HG03135 (cell line): Measurements from ENCODE around the gene MYO7B.

ENCODE experiments used
- ATAC-seq: cut with Tn5 transposase; IDR thresholded peaks from one replicate; pipeline ENCODE4 v1.9.1; 2021; ENCODE audit warnings: mild to moderate bottlenecking, moderate library complexity; ENCODE audit not compliant: unreplicated experiment

MYO7B gene

DNA sequence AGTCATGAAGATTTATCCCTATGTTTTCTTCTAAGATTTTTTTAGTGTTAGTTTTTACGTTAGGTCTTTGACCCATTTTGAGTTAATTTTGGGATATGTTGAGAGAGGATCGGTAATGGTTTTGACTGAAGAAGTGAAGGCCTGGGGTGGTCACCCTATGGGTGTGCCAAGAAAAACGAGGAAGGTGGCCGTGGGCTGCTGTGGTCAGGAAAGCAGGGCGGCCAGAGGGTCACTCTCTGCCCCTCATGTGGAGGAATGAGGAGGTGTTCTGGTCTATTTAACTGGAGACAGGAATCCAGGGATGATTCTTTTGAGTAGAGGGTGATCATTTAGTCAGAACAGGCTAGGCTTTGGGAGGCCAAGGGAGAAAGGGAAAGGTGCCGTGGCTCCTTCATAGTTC, 50.7 kb downstream of the MYO7B start:
- ATAC-seq: no peak

DNA sequence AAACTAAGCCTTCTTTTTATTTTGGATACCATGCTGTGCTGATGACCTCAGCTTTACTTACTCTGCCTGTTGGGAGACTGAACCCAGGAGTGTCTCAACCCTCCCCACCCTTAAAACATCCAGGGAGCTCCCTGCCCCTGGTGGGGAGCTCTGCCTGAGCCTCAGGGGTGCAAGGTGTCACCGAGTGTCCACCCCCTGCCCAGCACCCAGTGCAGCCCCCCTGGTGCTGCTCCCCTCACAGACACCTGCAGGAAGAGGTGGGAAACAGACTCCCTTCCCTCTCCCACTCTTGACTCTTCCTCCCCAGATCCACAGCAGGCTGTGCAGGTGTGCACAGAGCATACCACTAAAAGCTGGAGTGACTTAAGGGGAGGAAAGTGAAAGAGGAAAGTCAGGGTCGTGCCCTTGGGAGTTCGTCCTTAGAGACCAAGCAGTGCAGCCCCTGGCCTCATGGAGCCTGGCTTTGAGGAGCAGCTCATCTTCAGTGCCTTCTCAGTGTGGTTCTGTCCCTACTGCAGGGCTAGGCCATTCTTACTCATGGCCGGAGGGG, 51.3 kb downstream of the MYO7B start:
- no peak for ATAC-seq

DNA sequence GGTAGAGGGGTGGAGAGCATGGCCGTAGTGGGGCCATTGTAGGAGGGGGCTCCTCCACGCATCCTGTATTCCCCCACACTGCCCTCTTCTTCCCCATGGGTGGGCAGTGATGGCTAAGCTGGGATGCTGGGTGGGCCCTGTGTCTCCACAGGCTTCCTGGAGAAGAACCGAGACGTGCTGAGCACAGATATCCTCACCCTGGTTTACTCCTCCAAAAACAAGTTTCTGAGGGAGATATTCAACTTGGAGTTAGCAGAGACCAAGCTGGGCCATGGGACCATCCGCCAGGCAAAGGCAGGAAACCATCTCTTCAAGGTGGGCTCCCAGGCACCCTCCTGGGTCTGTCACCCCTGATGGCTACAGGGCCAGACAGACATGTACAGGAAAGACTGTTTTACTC, 52.8 kb downstream of the MYO7B start:
- no peak for ATAC-seq

DNA sequence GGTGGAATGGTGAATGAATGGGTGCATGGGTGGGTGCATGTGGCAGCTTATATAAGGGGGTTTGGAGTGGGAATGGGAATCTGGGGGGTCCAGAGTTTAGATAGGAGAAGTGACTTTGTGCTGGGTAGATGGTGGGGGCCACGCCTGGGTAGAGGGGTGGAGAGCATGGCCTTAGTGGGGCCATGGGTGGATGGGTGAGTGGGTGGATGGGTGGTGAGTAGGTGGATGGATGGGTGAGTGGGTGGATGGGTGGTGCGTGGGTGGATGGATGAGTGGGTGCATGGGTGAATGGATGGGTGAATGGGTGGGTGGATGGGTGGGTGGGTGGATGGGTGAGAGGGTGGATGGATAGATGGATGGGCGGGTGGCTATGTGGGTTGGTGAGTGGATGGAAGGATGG, 53.9 kb downstream of the MYO7B start:
- no peak for ATAC-seq

DNA sequence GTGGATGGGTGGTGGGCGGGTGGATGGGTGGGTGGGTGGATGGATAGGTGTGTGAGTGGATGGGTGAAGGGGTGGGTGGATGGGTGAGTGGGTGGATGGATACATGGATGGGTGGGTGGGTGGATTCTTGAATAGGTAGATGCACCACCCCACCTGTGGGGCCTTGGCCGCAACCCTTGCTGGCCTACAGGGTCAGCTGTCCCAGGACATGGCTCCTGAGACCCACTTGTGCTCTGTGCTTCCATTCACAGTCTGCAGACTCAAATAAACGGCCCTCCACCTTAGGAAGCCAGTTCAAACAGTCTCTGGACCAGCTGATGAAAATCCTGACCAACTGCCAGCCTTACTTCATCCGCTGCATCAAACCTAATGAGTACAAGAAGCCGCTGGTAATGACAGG, 54.4 kb downstream of the MYO7B start:
- no peak for ATAC-seq

DNA sequence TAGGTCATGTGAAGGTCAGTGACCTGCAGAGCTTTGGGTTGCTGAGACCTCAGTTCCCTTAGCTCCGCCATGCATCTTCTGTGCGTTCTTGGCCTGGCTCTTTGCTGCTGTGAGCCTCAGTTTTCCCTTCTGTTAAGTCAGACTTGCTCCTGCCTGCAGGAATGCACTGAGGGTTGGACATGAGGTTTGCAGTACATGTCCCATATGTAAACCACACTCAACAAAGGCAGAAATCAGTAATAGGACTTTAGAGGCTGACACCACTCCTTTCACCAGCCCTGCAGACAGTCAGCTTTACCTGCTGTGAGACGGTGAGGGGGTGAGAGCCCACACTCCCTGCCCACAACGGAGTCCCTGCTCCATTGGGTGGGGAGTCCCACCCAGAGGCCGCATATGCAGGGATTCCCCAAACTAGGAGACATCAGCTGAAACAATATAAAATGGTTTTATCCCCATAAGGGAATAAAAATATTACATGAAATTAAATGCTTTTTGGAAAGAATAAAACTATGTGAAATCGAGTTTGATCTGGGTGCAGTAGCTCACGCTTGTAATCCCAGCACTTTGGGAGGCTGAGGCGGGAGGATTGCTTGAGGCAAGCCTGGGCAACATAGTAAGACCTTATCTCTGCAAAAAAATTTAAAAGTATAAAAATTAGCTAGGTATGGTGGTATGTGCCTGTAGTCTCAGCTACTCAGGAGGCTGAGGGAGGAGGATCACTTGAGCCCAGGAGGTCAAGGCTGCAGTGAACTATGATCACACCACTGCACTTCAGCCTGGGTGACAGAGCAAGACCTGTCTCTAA, 55.1 kb downstream of the MYO7B start:
- no peak for ATAC-seq

DNA sequence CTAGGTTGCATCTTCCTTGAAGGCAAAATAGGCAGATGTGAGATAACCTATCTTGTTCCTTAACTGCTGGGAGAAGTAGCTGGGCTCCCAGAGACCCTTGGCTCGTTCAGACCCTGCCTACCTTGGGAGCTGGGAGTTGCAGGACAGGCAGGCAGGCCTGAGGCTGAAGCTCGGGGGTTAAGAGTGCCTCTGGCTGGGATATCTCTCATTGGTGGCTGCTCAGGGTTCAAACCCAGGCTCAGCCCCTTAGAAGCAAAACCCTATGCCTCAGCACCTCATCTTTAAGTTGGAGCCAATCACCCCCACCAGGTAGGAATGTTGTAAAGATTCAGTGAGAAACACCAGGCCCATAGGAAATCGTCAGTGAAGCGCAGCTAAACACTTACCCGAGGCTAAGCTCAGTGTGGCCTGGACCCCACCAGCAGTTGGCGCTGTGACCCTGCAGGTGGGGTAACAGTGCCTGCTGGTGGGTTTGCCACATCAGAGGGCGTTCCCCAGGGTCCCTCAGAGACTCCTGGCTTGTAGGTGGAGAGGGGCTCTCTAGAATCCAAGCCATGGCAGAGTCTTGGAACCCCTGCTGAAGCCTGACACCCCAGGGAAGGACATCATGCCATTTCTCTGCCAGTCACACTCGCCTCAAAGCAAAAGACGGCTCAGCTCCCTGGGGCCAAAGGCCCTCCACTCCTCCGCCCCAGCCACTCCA, 55.9 kb downstream of the MYO7B start:
- no peak for ATAC-seq

DNA sequence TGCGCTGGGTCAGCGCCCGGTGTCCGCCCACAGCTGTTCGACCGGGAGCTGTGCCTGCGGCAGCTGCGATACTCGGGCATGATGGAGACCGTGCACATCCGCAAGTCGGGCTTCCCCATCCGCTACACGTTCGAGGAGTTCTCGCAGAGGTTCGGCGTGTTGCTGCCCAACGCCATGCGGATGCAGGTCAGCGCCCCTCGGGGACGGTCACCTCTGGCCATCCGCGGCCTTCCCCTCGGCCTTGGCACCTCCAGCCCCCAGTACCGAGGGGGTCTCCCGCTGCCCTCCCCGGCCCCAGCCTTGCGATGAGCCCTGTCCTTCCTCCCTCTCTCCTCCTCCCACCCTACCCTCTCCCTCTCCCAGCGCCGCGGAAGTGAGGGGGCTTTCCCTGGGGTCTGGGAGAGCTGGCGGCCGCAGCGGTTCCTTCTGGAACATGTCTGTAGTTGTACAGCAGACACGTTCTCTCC, 57.3 kb downstream of the MYO7B start:
- no peak for ATAC-seq

DNA sequence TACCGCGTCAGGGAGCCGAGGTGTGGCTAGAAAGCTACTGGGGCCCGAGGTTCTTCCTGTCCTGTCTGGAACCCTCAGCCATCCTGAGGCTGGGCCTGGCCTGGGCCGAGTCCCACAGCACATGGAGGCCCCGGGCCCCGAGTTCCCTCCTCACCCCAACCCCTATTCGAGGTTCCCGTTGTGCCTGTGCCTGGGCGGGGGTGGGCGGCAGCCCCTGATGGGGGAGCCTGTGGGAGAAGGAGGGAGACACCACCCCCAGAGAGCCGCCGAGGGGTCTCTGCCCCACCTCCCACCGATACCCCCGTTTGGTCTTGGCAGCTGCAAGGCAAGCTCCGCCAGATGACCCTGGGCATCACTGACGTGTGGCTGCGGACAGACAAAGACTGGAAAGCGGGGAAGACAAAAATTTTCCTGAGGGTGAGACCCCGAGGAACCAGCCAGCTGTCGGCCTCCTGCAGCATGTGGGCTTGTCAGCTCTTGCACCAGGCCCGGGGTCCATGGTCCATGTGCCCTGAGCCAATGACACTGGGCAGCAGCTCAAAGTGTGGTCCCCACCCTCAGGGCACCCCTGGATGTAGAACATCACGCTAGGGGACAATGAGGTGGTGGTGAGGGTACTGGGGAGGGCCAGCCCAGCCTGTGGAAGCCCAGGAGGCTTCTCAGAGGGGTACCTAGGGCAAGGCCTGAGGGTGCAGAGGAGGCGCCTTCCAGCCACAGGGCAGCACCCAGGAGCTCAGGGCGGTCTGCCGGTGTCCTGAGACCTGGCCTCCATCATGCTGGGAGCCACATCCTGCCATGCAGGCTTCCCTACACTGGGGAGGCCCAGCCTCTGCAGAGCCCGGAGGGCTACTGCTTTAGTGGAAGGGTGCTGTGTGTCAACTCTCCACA, 58.0 kb downstream of the MYO7B start:
- ATAC-seq: no peak

DNA sequence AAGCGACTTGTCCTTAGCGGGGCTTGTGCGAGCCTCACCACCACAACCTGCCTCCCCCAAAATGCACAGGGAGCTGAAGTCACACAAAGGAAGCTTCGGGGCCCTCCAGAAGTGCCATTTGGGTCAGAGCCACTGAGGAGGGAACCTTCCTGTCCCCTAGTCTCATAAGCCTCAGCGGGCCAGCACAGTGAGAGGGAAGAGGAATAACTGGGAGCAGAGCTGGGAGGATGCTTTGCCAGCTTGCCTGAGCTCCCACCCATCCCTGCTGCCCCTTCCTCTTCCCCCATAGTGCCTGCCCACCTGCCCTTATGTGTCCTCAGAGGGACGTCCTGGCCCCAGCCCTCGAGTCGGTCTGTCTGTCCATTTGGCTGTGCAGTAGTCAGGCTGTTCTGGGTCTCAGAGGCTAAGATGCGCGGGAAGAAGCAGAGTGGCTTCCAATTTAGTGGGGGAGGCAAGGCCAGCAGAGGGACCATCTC, 58.7 kb downstream of the MYO7B start:
- no peak for ATAC-seq

DNA sequence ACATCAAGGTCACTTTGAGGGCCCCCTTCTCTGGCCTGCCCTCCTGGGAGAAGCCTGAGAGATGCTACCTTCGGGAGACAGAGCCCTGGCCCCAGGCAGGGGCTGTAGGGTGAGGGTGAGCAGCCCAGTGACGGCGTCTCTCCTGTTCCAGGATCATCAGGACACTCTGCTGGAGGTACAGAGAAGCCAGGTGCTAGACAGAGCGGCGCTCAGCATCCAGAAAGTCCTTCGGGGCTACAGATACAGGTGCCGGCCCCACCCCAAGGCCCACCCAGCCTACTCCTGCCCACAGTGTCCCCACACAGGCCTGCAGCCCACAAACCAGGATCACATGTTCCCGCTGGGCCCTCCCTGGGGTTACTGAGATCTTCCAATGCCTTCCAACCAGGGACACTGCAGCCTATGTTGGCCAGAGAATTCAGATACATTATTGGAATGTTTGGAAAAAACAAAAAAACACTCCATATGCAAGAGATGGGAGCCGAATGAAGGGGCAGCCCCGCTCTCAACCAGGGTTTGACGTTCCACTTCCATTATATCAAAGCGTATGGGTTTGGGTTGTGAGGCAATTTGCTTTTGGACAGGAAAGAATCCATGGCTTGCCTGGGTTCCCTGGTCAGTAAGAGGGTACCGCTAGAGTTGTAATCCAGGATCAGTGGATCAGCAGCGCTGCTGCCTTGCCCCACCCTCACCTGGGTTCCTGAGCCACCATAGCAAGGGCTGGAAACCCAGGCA, 61.0 kb downstream of the MYO7B start:
- no peak for ATAC-seq

DNA sequence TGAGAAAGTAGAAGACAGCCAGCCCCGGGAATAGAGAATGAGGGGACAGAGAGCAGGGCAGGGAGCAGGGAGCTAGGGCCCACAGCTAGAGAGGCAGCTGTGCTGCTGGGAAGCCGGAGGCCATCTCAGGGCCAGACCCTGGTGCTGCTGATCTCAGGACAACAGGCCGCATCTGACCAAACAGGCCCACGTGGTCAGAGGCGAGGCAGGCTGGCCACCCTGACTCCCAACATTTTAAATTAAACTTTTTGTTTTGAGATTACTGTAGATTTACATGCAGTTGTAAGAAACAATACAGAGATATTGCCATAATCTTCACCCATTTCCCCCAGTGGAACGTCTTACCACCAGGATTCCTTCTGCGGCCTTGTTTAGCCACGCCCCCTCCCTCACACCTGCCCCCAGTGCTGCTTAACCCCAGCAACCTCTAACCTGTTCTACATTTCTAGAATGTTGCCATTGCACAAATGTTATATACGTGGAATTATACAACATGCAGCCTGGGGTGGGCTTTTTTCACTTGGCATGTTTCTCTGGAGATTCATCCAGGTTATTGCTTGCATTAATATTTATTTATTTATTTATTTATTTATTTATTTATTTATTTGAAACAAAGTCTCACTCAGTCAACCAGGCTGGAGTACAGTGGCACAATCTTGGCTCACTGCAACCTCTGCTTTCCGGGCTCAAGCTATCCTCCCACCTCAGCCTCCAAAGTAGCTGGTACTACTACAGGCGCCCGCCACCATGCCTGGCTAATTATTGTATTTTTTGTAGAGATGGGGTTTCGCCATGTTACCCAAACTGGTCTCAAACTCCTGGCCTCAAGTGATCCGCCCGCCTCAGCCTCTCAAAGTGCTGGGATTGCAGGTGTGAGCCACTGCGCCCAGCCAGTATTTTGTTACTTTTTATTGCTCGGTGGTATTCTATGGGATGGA, 61.8 kb downstream of the MYO7B start:
- ATAC-seq: no peak

DNA sequence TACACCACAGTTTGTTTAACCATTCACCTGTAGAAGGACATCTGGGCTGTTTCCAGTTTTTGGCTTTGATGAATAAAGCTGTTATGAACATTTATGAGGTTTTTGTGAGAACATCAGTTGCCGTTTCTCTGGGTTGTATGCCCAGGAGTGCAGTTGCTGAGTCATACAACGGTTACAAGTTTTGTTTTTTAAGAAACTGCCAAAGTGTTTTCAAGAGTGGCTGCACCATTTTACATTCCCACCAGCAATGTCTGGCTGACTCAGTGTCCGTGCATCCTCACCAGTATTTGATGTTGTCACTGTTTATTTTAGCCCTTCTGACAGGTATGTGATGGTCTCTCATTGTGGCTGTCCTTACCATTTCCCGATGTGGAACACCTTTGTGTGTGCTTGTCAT, 62.5 kb downstream of the MYO7B start:
- no peak for ATAC-seq

DNA sequence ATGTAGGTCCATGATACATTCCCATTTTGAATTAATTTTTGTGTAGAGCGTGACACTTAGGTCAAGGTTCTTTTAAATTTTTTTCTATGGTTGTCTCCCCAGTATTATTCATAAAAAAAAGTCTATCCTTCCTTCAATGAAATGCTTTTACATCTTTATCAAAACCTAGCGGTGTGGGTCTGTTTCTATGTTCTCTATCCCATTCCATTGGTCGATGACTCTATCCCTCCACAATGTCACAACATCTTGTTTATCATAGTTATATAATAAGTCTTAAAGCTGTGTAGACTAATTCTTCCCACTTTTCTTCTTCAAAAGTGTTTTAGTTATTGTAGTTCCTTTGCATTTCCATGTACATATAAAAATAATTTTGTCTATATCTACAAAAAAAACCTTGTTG, 63.2 kb downstream of the MYO7B start:
- ATAC-seq: no peak

DNA sequence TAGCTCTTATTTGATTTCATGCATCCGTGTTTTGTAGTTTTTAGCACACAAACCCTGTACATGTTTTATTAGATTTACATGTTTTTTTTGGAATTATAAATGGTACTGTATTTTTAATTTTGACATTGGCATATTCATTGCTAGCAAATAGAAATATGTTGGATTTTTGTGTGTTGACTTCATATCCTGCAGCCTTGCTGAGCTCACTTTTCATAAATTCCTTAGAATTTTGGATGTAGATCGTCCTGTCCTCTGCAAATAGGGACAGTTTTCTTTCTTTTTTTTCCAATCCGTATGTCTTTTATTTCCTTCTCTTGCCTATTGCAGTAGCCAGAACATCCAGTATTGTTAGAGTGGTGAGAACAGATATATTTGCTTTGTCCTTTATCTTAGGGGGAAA, 63.7 kb downstream of the MYO7B start:
- ATAC-seq: no peak

DNA sequence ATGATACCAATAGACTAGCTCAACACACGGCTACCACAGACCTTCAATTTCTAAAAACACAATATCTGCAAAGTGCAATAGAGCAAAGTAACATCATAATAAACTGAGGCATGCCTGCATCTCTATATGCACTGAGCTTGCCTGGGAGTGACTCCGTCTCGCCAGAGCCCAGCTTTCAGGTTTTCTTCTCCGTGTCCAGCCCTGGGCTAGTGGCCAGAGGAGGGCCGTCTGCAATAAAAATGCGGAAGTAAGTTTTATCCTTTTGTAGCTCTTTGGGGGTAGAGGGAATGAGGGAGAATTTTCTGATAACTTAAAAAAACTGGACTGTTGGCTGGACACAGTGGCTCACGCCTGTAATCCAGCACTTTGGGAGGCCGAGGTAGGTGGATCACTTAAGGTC, 69.5 kb downstream of the MYO7B start:
- ATAC-seq: no peak

DNA sequence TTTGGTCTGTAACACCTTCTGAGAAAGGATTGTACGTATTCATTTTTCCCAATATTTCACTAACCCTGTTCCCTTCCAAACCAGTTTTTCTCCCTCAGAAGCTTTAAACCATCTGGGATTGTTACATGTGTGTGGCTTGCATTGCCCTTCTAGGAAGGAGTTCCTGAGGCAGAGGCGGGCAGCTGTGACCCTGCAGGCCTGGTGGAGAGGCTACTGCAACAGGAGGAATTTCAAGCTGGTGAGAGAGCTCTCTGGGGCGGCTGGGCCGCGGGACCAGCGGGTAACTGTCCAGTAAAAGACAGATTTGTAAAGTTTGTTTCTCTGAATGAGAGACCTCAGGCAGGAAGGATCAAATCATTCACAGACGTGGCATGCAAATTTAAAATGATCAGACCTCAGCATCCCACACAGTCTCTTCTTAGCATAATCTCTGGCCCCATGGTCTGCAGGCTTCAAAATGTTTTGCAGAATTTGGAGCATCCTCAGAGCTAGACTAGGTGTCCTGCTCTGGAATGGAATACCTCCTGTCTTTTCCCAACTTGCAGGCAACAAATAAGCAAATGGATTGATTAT, 70.3 kb downstream of the MYO7B start:
- no peak for ATAC-seq

DNA sequence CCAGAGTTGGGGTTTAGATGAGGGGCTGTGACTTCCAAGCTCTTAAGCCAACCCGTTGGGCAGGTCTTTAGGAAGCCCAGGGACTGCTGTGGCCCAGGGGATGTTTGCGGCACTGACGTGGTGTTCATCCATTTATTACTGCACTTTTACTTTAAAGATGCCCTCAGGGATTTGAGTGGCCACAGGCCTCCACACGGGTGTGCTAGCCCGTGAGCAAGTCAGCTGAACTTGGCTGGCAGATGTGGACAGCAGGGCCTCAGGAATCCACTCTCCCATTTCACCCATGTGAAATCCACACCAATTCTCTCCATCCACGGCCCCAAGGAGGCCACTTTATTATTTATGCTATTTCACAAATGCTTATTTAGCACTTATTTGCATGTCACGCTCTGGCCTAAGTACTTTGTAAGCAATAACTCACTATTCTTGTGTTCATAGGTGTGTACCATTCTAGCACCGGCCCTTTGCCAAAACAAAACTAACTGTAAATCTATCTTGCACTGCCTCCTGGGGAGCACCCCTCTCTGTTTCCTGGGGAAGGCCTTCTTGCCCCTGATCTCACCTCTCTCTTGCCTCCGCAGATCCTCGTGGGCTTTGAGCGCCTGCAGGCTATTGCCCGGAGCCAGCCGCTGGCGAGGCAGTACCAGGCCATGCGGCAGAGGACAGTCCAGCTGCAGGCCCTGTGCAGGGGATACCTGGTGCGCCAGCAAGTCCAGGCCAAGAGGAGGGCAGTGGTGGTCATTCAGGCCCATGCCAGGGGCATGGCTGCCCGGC, 71.3 kb downstream of the MYO7B start:
- ATAC-seq: no peak
